ENCODE results near the gene CXCL8.

DNA sequence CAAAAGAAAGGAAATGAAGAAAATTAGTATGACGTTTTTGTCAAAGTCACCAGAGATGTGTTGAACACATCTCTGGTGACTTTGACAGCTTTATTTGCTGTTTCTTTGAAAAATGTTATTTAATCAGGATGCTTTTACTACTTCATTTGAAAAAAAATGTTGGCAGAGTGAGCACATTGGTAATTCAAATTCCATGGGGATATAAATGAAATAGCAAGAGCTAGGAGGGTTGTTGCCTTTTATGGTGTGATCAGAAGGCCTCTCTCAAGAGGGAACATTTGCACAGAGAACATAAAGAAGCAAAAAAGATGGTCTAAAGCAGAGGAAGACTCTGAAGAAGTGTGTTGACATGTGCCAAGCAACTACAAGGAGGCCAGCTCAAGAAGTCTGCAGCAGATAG is 46.6 kb upstream of the CXCL8 start:
- TF ChIP-seq, protein P1, sequence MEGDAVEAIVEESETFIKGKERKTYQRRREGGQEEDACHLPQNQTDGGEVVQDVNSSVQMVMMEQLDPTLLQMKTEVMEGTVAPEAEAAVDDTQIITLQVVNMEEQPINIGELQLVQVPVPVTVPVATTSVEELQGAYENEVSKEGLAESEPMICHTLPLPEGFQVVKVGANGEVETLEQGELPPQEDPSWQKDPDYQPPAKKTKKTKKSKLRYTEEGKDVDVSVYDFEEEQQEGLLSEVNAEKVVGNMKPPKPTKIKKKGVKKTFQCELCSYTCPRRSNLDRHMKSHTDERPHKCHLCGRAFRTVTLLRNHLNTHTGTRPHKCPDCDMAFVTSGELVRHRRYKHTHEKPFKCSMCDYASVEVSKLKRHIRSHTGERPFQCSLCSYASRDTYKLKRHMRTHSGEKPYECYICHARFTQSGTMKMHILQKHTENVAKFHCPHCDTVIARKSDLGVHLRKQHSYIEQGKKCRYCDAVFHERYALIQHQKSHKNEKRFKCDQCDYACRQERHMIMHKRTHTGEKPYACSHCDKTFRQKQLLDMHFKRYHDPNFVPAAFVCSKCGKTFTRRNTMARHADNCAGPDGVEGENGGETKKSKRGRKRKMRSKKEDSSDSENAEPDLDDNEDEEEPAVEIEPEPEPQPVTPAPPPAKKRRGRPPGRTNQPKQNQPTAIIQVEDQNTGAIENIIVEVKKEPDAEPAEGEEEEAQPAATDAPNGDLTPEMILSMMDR (IDR thresholded peaks at IDR 0.05; ENCODE audit: low read length), result no peak
- no peak for TF ChIP-seq EZH2 (IDR thresholded peaks at IDR 0.05; ENCODE audit: borderline replicate concordance, low read length)
